Right lung (tissue), 5 donors: ENCODE measurements around the gene MRPL54. TPM values are rescaled to one million over a fixed set of nuclear protein-coding genes. Genes with fewer than 3 reads are reported as not detected.

Experiments used
- DNase-seq, 2 donors: peaks; one replicate each; pipeline ENCODE4 v3.0.0-alpha.2; 2013
- polyA plus RNA-seq, 5 donors: library from polyadenylated mRNA; unstranded; fragments of 120-200 nt; gene quantifications; one replicate each; pipeline versions ENCODE4 v1.2.1 to v1.2.3, GENCODE V29; 2013; ENCODE audit warnings: inconsistent platforms in 1 of 5, low replicate concordance in 1 of 5; ENCODE audit not compliant: insufficient read length in 5 of 5, insufficient read depth in 1 of 5

The MRPL54 gene
- polyA plus RNA-seq, 5 donors = 22.2 to 46.5 (median 24.4) TPM

GRCh38 chr19:3766520-3766919, 4.0 kb downstream of the MRPL54 start:
- DNase-seq = no peak

- no peak for DNase-seq
Observed at GRCh38 chr19:3767050-3767449, 4.6 kb downstream of the MRPL54 start.

DNA sequence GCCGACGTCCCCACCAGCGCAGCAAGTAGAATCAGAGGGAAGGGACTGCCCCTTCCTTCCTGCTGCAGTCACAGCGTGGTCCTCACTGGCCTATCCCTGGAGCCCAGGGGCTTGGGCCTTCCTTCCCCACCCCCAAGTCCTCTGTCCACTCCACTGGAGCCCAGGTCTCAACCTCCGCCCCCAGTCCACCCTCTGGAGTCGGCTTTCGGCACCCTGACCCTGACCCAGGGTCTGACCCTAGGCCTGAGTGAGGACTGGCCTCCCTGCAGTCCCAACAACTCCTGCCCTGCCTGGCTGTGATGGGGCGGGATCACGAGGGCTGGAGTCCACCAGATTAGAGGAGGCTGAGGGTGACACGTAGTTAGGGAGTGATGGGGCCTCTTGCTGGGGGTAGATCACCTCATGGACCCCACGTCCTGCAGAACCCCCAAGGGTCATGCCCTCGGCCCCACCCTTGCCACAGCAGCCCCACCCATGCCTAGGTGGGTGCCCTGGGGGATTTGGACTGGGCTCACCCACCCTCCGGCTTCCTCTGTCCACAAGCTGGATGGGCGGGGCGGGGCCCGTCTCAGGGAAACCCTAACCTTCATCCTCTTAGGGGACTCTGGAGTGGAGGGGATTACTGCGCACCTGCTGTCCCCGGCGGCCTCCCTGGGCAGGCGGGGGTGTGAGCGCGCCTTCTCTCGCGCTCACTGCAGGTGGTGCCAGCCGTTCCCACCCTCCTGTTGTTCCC, 5.7 kb downstream of the MRPL54 start:
- DNase-seq = no peak

DNA sequence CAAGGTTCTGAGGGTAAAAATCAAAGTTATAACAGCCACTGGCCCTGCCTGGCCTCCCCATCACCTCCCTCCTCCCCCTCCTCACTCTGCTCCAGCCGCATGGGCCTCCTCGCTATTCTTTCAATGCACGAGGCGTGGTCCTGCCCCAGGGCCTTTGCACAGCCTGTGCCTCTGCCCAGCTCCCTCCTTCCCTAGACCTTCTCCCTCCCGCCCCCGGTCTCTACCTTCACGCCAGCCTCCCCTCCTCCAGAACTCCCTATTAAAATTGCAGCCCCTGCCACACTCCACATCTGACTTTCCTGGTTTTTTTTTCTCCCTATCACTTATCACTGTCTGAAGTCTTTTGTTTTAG, 6.2 kb downstream of the MRPL54 start:
- no peak for DNase-seq

DNA sequence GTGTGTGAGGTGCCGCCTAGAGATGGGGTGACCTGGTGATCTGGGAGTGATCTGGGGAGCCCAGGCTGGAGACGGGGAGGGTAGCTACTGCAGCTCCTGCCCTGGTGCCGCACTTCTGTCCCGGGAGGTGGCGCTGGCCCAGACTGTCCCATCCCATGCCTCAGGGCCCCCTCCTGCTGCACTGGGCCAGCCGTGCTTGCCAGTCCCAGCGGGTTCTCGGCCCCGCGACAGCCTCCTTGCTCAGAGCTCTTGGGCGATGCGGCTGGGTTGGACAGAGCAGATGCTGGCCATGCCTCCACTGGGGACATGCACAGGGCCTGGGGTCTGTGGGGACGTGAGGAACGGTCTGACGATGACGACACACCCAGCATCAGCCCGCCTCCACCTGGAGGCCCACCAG, 7.0 kb downstream of the MRPL54 start:
- no peak for DNase-seq

GRCh38 chr19:3770136-3770999, 7.9 kb downstream of the MRPL54 start:
- DNase-seq = no peak

DNA sequence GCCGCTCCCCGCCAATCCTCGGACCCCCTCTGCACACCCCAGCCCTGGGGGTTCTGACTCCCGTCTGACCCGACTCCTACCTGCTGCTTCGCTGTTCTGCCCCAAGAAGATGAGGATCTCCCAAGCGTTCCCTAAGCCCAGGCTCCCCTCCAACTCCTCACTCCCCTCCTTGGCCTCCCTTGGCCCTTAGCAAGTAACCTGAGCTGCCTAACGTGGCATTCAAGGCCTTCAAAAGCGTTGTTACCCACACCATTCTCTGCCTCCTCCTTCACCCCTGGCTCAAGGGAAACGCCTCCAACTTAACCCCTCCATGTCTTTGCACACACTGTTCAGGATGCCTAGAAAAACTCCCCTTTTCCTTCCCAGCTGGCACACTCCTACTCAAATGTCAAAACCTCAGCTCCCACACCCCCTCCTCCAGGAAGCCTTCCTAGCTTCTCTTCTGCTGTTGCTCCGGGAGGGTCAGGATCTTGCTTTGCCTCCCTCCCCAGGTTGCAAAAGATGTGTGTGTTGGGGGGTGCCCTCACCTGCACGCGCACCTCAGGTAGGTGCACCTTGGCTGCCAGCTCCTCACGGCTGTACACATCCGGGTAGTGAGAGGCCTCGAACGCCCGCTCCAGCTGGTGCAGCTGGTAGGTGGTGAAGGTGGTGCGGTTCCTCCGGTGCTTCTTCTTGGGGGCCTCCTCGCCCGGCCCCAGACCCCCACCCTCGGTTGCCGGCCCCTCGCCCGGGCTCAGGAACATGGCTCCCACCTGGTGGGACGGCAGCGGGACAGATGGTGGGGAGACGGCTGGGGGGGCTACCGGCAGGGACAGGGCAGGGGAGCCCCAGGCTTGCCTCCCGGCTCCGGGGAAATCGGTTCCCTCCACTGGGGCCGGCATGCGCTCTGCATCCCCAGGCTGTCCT, 8.8 kb downstream of the MRPL54 start:
- DNase-seq = no peak

DNA sequence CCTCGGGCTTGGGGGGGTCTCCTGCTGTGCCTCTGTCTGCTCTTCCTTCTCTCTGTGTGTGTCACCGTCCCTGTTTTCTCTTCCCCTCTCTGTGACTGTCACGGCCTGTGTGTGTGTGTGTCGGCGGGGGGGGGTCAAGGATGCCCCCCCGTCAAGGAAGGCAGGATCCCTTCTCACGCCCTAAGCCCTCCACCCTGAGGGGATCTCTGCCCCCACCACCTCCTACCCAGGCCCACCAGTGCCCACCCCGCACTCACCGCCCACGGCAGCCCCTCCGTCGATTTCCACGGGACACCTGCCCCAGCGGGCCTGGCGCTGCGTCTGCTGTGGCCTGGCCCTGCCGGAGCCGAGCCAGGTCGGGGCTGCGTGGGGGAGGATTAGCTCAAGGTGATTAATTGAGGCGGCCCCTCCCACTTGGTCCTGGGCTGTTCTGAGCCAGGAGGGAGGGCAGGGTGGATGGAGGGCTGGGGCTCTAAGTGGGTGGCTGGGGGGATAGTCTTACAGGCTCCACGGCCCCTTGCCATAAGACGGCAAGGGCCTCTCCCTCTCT, 9.5 kb downstream of the MRPL54 start, which contains the start of gene RAX2:
Gene RAX2 (minus strand): TSS at position 323 of the 550 bp plus-strand sequence. CDS start 486 bp downstream, outside the sequence.
- DNase-seq = no peak

GRCh38 chr19:3773814-3774515, 11.5 kb downstream of the MRPL54 start:
- no peak for DNase-seq

DNA sequence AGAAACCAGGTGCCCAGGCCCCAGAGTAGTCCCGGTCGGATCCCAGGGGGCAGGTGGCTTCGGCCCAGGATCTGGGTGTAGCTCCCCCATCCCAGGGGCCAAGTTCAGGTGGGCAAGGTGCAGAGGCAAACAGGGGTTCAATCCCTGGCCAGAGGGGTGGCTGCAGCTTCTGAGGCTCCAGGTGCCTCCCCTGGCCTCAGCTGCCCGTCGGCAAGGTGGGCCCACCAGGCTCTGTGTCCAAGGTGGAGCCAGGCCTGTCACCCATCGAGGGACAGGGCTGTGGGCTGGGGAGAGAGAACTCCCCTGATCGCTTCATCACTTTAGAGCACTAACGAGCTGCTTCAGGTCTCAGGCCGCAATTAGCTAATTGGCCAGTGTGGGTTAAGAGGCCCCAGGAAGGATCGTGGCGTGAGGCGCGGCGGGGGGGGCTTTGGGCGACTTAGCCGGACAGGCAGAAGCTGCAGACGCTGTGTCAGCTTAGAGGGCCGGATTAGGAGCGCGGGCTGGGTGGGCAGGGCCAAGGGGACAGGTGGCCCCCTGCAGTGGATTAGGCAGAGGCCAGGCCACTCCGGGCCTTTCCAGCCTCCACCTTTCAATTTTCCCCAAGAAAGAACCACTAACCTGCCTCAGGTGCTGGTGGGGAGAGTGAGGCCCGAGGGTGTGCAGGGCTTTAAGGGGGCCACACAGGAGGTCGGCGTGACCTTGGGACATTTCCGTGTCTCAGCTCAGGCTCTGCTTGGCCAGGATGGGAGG, 12.3 kb downstream of the MRPL54 start:
- DNase-seq = no peak

DNA sequence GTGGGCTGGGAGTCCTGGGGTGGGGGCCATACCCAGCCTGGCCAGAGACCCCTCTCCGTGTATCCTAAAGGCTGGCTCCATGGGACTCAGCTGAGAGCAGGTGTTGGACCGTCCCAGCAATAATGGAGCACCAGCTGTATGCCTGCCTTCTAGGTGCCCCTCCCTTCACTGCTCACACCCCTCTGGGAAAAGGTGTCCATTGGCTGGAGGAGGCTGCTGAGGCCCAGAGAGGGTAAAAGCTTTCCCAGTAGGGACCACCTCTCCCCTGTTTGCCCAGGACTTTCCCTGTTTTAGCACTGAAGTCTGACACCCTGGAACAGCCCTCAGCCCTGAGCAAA, 12.9 kb downstream of the MRPL54 start:
- DNase-seq = no peak

DNA sequence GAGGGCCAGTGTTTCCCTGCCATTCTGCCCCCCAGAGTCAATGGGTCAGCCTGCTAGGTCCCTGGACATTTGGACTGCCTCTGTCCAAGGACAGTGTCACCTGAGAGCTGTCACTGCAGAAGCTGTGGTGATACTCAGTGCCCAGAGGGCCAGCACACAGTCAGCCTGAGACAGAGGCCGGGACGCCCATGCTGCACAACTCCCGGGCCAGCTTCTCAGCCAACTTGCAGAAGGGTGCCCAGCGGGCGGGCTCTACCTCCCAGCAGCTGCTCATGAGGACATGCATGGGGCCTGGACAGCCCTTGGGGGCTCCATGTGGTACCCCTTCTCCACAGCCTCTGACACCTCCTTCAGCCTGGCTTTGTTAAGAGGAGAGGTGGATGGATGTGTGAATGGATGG, 13.3 kb downstream of the MRPL54 start:
- DNase-seq = no peak

DNA sequence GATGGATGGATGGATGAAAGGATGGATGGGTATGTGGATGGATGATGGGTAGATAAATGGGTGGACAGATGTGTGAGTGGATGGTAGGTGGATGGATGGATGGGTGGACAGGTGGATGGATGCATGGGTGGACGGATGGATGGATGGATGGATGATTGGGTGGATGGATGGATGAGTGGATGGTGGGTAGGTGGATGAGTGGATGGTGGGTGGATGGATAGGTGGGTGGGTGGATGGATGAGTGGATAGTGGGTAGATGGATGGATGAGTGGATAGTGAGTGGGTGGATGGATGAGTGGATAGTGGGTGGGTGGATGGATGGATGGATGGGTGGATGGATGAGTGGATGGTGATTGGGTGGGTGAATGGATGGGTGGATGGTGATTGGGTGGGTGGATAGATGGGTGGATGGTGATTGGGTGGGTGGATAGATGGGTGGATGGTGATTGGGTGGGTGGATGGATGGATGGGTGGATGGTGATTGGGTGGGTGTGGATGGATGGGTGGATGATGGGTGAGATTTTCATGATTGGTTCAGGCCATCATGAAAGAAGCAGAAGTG, 14.1 kb downstream of the MRPL54 start:
- no peak for DNase-seq

DNA sequence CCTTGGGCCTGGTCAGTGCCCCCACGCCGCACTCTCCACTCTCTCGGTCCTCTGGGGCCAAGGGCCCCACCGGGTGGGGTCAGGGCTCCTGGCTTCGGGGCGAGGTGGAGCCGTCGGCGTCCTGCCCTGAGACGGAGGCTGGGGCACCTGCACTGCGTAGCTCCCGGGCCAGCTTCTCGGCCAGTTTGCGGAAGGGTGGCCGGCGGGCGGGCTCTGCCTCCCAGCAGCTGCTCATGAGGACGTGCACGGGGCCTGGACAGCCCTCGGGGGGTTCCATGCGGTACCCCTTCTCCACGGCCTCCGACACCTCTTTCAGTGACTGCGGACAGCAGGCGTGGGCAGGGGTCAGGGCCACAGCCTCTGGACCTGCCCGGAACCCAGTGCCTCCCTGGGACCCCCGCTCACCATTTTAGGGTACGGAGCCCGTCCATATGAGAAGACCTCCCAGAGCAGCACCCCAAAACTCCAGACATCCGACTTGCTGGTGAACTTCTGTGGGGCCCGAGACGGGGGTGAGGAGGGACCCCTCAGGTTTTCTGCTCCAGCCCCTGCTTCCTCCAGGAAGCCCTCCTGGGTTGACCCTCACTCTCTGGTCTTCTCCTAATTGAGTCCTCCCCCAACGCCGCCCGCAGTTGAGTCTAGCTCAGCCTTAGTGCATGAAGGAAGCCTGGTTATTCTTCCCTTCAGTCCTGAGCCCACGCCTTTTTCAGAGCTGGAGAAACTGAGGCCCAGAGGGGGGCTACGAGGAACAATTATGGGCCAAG, 15.8 kb downstream of the MRPL54 start:
- DNase-seq = no peak

DNA sequence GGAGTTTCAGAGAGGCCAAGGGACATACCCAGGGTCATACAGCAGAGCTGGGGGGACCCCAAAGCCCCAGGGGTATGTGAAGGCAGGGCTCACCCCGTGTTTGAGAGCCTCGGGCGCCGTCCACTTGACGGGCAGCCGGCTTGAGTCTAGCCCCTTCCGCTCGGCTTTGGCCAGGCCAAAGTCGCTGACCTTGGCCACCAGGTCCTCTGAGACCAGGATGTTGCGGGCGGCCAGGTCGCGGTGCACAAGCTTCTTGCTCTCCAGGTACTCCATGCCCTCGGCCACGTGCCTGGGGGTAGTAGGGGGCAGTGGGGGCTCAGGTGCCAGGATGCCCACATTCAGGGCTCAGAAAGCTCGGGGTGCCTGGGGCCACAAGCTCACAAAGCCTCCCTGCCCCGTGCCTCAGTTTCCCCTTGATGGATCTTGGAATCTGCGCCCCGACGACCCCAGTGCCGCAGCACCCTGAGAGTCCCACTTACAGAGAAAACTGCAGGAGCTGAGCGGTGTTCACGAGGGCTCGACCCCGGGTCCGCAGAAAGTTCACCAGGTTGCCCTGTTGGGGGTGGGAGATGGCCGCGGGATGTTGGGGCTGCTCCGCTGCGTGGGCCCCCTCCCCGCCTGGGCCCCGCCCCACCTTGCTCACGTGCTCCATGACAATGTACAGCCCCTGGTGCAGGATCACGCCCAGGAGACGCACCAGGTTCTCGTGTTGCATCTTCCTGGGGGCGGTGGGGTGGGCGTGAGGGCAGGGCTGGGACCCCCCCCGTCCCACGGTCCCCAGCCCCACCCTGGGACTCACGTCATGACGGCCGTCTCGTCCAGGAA, 16.6 kb downstream of the MRPL54 start:
- no peak for DNase-seq

GRCh38 chr19:3780786-3781304, 18.4 kb downstream of the MRPL54 start:
- DNase-seq = no peak

GRCh38 chr19:3781603-3782002, 19.1 kb downstream of the MRPL54 start:
- no peak for DNase-seq

- no peak for DNase-seq
Observed at GRCh38 chr19:3782330-3782729, 19.8 kb downstream of the MRPL54 start.
